ENCODE data around the gene MGA. TPM values are rescaled to one million over a fixed set of nuclear protein-coding genes. Genes with fewer than 3 reads are reported as not detected.

MGA gene
- total RNA-seq, 1 donor, result 61.8 TPM

Other genes with a start within 250 kb of the MGA start
- gene RTF1, start 243.3 kb upstream of the MGA start, total RNA-seq, result 40.5 TPM
- 0.10 TPM for gene ITPKA, start 166.5 kb upstream of the MGA start, total RNA-seq
- gene LTK, start 146.6 kb upstream of the MGA start, total RNA-seq, result 1.6 TPM
- 9.9 TPM for gene RPAP1, start 116.1 kb upstream of the MGA start, total RNA-seq
- gene TYRO3, start 101.2 kb upstream of the MGA start, total RNA-seq, result 0.21 TPM
- 10.5 TPM for gene MAPKBP1, start 114.1 kb downstream of the MGA start, total RNA-seq
- gene JMJD7, start 167.7 kb downstream of the MGA start, total RNA-seq, result 9.1 TPM
- 4.2 TPM for gene PLA2G4B, start 178.4 kb downstream of the MGA start, total RNA-seq
- gene SPTBN5, start 233.6 kb downstream of the MGA start, total RNA-seq, result 0.31 TPM

All from mononuclear cell (primary cell).